ENCODE measurements around the gene ADGRG1.

ADGRG1 gene

GRCh38 chr16:57672416-57672815 lies 44.0 kb downstream of the ADGRG1 start:
- no peak overlapping the region for H3K27ac ChIP-seq
- intact Hi-C loops (cut with DNase I; ENCODE audit: low total_unique reads) = no loop called here
- H3K4me3 ChIP-seq = no peak overlapping the region
- no peak for TF ChIP-seq CTCF (IDR thresholded peaks at IDR 0.05)
- H3K9me3 ChIP-seq = no peaks in the 10 kb centered on the region
- H3K27me3 ChIP-seq = peaks cover 0 to 32% of the 10 kb centered on the region in 2 donors
- no peaks in the 10 kb centered on the region for H3K4me1 ChIP-seq
- no peaks in the 10 kb centered on the region for H3K36me3 ChIP-seq
- no peak for DNase-seq

GRCh38 chr16:57672824-57673223 lies 44.4 kb downstream of the ADGRG1 start:
- H3K27ac ChIP-seq = no peak overlapping the region

GRCh38 chr16:57675741-57676551 lies 47.5 kb downstream of the ADGRG1 start:
- no peak for TF ChIP-seq CTCF (IDR thresholded peaks at IDR 0.05)
- H3K4me1 ChIP-seq = no peaks in the 10 kb centered on the region
- intact Hi-C loops (cut with DNase I; ENCODE audit: low total_unique reads) = no loop called here
- no peak for DNase-seq
- H3K4me3 ChIP-seq = no peak overlapping the region
- no peak overlapping the region for H3K27ac ChIP-seq
- no peaks in the 10 kb centered on the region for H3K9me3 ChIP-seq
- no peaks in the 10 kb centered on the region for H3K36me3 ChIP-seq
- H3K27me3 ChIP-seq = peaks cover 0 to 19% of the 10 kb centered on the region in 2 donors

More at GRCh38 chr16:57672824-57673223, 44.4 kb downstream of the ADGRG1 start:
- Histone ChIP-seq H3K27me3 (peaks cover 0 to 29% of the 10 kb centered on the region in 2 donors), H3K4me3 (no peak overlapping the region), H3K4me1 (no peaks in the 10 kb centered on the region), H3K36me3 (no peaks in the 10 kb centered on the region), H3K9me3 (no peaks in the 10 kb centered on the region)
- DNase-seq = no peak
- TF ChIP-seq CTCF (IDR thresholded peaks at IDR 0.05) = no peak
- intact Hi-C loops (cut with DNase I; ENCODE audit: low total_unique reads) = no loop called here

GRCh38 chr16:57676553-57677085 lies 48.2 kb downstream of the ADGRG1 start:
- Histone ChIP-seq H3K27me3 (peaks cover 0 to 19% of the 10 kb centered on the region in 2 donors), H3K9me3 (no peaks in the 10 kb centered on the region), H3K36me3 (no peaks in the 10 kb centered on the region), H3K27ac (no peak overlapping the region), H3K4me3 (no peak overlapping the region), H3K4me1 (no peaks in the 10 kb centered on the region)
- no peak for DNase-seq
- intact Hi-C loops (cut with DNase I; ENCODE audit: low total_unique reads) = no loop called here
- no peak for TF ChIP-seq CTCF (IDR thresholded peaks at IDR 0.05)

- H3K27ac ChIP-seq = no peak overlapping the region
- H3K27me3 ChIP-seq = peaks cover 0 to 25% of the 10 kb centered on the region in 2 donors
- TF ChIP-seq CTCF (IDR thresholded peaks at IDR 0.05) = no peak
- no peak for DNase-seq
- no peaks in the 10 kb centered on the region for H3K9me3 ChIP-seq
- no peaks in the 10 kb centered on the region for H3K4me1 ChIP-seq
- intact Hi-C loops (cut with DNase I; ENCODE audit: low total_unique reads) = no loop called here
- no peaks in the 10 kb centered on the region for H3K36me3 ChIP-seq
- no peak overlapping the region for H3K4me3 ChIP-seq
These were observed 49.4 kb downstream of the ADGRG1 start for GRCh38 chr16:57677622-57678369.

All from tibial artery (tissue), 4 donors.